ENCODE data around the gene GET3.

Gene GET3

GRCh38 chr19:12748489-12748888 lies 11.2 kb downstream of the GET3 start:
- Histone ChIP-seq H3K79me2 (ENCODE audit: insufficient read depth, low read length) (no peaks in the 10 kb centered on the region), H3K27me3 (ENCODE audit: low read length) (no peaks in the 10 kb centered on the region), H3K27ac (ENCODE audit: low read depth, low read length) (no peak overlapping the region), H3K9me2 (replicated peaks; ENCODE audit: insufficient read depth, low read length) (no peaks in the 10 kb centered on the region), H3K4me2 (ENCODE audit: low read depth, low read length, poor library complexity, severe bottlenecking) (no peak overlapping the region), H4K20me1 (ENCODE audit: low read depth, low read length) (no peaks in the 10 kb centered on the region), H3K36me3 (ENCODE audit: low read length) (0 out of 2 replicates have a peak, but pooled peaks cover 3% of the 10 kb centered on the region), H3K4me3 (ENCODE audit: insufficient read depth, low read length, poor library complexity, severe bottlenecking) (no peak overlapping the region), H3K9me3 (ENCODE audit: insufficient read depth, low read length) (no peaks in the 10 kb centered on the region; the same call in 1 of the 2 replicates), H3K9ac (ENCODE audit: low read length) (no peak overlapping the region), H2AFZ (ENCODE audit: low read depth, low read length, severe bottlenecking) (no peak overlapping the region), H3F3A (ENCODE audit: insufficient read depth) (no peaks in the 10 kb centered on the region)
- no peak for TF ChIP-seq EZH2phosphoT487 (conservative IDR thresholded peaks at IDR 0.05; ENCODE audit: low read length)
- TF ChIP-seq CTCF (IDR thresholded peaks at IDR 0.05; ENCODE audit: insufficient read depth, low read length, poor library complexity, severe bottlenecking) = no peak

DNA sequence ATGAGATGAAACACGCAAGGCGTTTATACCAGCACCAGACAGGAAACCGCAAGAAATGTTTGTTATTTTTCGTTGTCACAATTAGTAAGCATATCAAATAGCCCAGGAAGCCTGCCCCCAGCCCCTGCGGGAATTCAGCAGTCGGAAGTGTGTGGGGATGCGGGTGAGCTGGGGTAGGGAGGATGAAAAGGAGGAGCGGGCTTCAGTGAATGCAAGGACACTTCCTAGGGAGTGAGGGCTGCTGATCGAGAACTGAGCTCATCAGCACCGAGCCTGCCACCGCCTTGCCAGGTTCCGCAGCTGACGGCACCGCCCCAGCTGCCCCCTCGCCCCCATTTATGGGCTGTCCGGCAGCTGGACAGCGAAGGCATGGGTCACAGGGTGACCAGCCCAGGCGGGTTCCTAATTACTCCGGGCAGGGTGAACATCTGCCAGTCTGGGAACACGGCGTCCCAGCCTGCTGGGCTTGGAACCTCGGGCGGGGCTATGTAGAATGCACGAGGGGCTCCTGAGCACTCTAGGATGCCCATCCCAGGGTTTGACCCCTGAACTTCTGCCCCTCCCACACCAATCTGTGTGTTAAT lies 12.7 kb downstream of the GET3 start:
- Histone ChIP-seq H3F3A (ENCODE audit: insufficient read depth) (no peaks in the 10 kb centered on the region), H3K27me3 (ENCODE audit: low read length) (no peaks in the 10 kb centered on the region), H3K9me3 (ENCODE audit: insufficient read depth, low read length) (no peaks in the 10 kb centered on the region; the same call in 1 of the 2 replicates), H3K9me2 (replicated peaks; ENCODE audit: insufficient read depth, low read length) (no peaks in the 10 kb centered on the region), H3K79me2 (ENCODE audit: insufficient read depth, low read length) (no peaks in the 10 kb centered on the region), H3K9ac (ENCODE audit: low read length) (no peak overlapping the region), H4K20me1 (ENCODE audit: low read depth, low read length) (no peaks in the 10 kb centered on the region), H3K4me3 (ENCODE audit: insufficient read depth, low read length, poor library complexity, severe bottlenecking) (no peak overlapping the region), H2AFZ (ENCODE audit: low read depth, low read length, severe bottlenecking) (no peak overlapping the region), H3K36me3 (ENCODE audit: low read length) (0 out of 2 replicates have a peak, but pooled peaks cover 3% of the 10 kb centered on the region), H3K4me2 (ENCODE audit: low read depth, low read length, poor library complexity, severe bottlenecking) (no peak overlapping the region), H3K27ac (ENCODE audit: low read depth, low read length) (no peak overlapping the region)
- TF ChIP-seq EZH2phosphoT487 (conservative IDR thresholded peaks at IDR 0.05; ENCODE audit: low read length) (no peak), CTCF (IDR thresholded peaks at IDR 0.05; ENCODE audit: insufficient read depth, low read length, poor library complexity, severe bottlenecking) (no peak)

DNA sequence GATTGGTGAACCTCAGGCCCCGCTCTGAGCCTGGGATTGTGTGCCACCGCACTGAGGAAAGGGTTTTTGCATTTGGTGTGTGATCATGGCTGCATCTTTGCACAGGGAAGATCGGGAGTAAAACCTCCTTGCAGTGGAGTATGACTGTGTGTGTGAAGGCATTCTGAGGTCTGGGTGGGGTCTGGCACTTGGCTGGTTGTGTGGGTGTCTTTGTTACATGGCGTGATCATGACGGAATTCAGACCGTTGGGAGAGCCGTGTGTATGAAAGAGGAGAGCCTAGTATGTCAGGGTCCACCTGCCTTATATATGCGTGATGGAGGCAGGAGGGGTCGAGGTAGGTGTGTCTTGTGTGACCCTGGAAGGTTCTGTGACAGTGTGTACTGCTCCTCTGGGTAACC lies 13.6 kb downstream of the GET3 start:
- Histone ChIP-seq H3K9ac (ENCODE audit: low read length) (no peak overlapping the region), H3K9me2 (replicated peaks; ENCODE audit: insufficient read depth, low read length) (no peaks in the 10 kb centered on the region), H3K4me2 (ENCODE audit: low read depth, low read length, poor library complexity, severe bottlenecking) (no peak overlapping the region), H4K20me1 (ENCODE audit: low read depth, low read length) (no peaks in the 10 kb centered on the region), H3K27ac (ENCODE audit: low read depth, low read length) (no peak overlapping the region), H3K79me2 (ENCODE audit: insufficient read depth, low read length) (no peaks in the 10 kb centered on the region), H2AFZ (ENCODE audit: low read depth, low read length, severe bottlenecking) (no peak overlapping the region), H3K27me3 (ENCODE audit: low read length) (no peaks in the 10 kb centered on the region), H3K36me3 (ENCODE audit: low read length) (0 out of 2 replicates have a peak, but pooled peaks cover 3% of the 10 kb centered on the region), H3K9me3 (ENCODE audit: insufficient read depth, low read length) (no peaks in the 10 kb centered on the region; the same call in 1 of the 2 replicates), H3F3A (ENCODE audit: insufficient read depth) (no peaks in the 10 kb centered on the region), H3K4me3 (ENCODE audit: insufficient read depth, low read length, poor library complexity, severe bottlenecking) (no peak overlapping the region)
- TF ChIP-seq EZH2phosphoT487 (conservative IDR thresholded peaks at IDR 0.05; ENCODE audit: low read length) (no peak), CTCF (IDR thresholded peaks at IDR 0.05; ENCODE audit: insufficient read depth, low read length, poor library complexity, severe bottlenecking) (no peak)

Measured in SU-DHL-6 (cell line).